HepG2 (cell line): Measurements from ENCODE around the gene FAF1. TPM values are rescaled to one million over a fixed set of nuclear protein-coding genes. Genes with fewer than 3 reads are reported as not detected.

ENCODE experiments used
- ATAC-seq: fragments of 200-7000 bp; cut with Tn5 transposase; 3 replicates; pipeline ENCODE4 v1.9.1; 2020; ENCODE audit warnings: mild to moderate bottlenecking, moderate library complexity
- BruUV-seq: library from RNA; stranded (reverse); fragments of 400-500 nt; replicated peaks from 2 replicates; lab custom pipeline; 2021; lab: Mats Ljungman, UMichigan
- CTCF ChIA-PET: fragments of 300-600 bp; formaldehyde crosslinking; extraction: SDS; loops from one replicate; lab custom pipeline; 2021; ENCODE audit warnings: low total read pairs, inconsistent platforms, low intra/inter-chr PET ratio; lab: Yijun Ruan, JAX
- POLR2A ChIA-PET: fragments of 350-600 bp; sonication (Branson Sonifier 250); formaldehyde crosslinking; loops from one replicate; lab custom pipeline; 2020; ENCODE audit warnings: antibody characterized with exemption, inconsistent platforms; lab: Yijun Ruan, JAX
- DNase-seq: peaks from one replicate; pipeline ENCODE4 v3.0.0-alpha.2; 2015; ENCODE audit warnings: low spot score
- FAIRE-seq: peaks from 3 replicates; lab custom pipeline; 2011; peaks lifted over from hg19 to GRCh38; lab: Jason Lieb, UNC
- H2AFZ ChIP-seq: one replicate; pipeline ENCODE4 v1.6.1; 2011; ENCODE audit warnings: low read length, inconsistent platforms
- H3K27ac ChIP-seq: fragments of 300-600 bp; 3 replicates; pipeline ENCODE4 v1.8.0; 2011; ENCODE audit warnings: mixed run types, mild to moderate bottlenecking, mixed read lengths, low read length, inconsistent platforms; ENCODE audit not compliant: insufficient read depth; ENCODE audit errors: extremely low read length
- H3K27me3 ChIP-seq, 2 experiments: fragments of 200-600 bp in 1 of 2; 2 replicates in 1 of 2; 3 replicates in 1 of 2; pipeline versions ENCODE4 v1.6.0 to v1.8.0; 2011; ENCODE audit warnings: low read length in 2 of 2, mild to moderate bottlenecking in 2 of 2, moderate library complexity in 2 of 2, inconsistent platforms in 1 of 2; ENCODE audit not compliant: insufficient read depth in 2 of 2, control insufficient read depth in 1 of 2
- H3K36me3 ChIP-seq, 2 experiments: fragments of 200-600 bp in 1 of 2; replicated peaks in 1 of 2; 2 replicates in 1 of 2; 3 replicates in 1 of 2; pipeline versions ENCODE4 v1.5.1 to v1.8.0; 2011; ENCODE audit warnings: low read length in 2 of 2, inconsistent platforms in 1 of 2; ENCODE audit not compliant: insufficient read depth in 2 of 2, control insufficient read depth in 1 of 2
- H3K4me1 ChIP-seq: 2 replicates; pipeline ENCODE4 v1.5.1; 2012; ENCODE audit warnings: low read length, inconsistent platforms; ENCODE audit not compliant: insufficient read depth
- H3K4me2 ChIP-seq: 2 replicates; pipeline ENCODE4 v1.6.0; 2011; ENCODE audit warnings: low read depth, low read length, inconsistent platforms
- H3K4me3 ChIP-seq, 3 experiments: fragments of 200-600 bp in 1 of 3; sonication (generic), shearing (Covaris generic) in 1 of 3; replicated peaks in 1 of 3; 2 replicates each; pipeline ENCODE4 v1.5.1; 2011 to 2016; ENCODE audit warnings: low read length in 3 of 3, inconsistent platforms in 2 of 3, low read depth in 2 of 3, mild to moderate bottlenecking in 2 of 3, control low read depth in 1 of 3, mixed read lengths in 1 of 3; ENCODE audit not compliant: insufficient read depth in 1 of 3
- H3K79me2 ChIP-seq: one replicate; pipeline ENCODE4 v1.6.1; 2011; ENCODE audit warnings: low read length, inconsistent platforms; ENCODE audit not compliant: insufficient read depth
- H3K9ac ChIP-seq: 2 replicates; pipeline ENCODE4 v1.6.0; 2011; ENCODE audit warnings: mild to moderate bottlenecking, low read depth, low read length, inconsistent platforms; ENCODE audit not compliant: insufficient read depth
- H3K9me3 ChIP-seq: 2 replicates; pipeline ENCODE4 v1.5.1; 2012; ENCODE audit warnings: mild to moderate bottlenecking, low read length
- H4K20me1 ChIP-seq: 2 replicates; pipeline ENCODE4 v1.6.0; 2011; ENCODE audit warnings: inconsistent platforms, mild to moderate bottlenecking, low read length, moderate library complexity; ENCODE audit not compliant: insufficient read depth
- ADNP ChIP-seq: sonication (generic); formaldehyde crosslinking; IDR thresholded peaks from 2 replicates; pipeline ENCODE4 v1.4.0; 2020; ENCODE audit warnings: missing genetic modification reagents
- CBX2 ChIP-seq, 2 experiments: fragments of 200-600 bp in 1 of 2; sonication (generic); formaldehyde crosslinking in 1 of 2; IDR thresholded peaks; 2 replicates each; pipeline versions ENCODE4 v1.7.0 to v1.8.1; 2018 to 2022; ENCODE audit warnings: low read depth in 2 of 2, low read length in 1 of 2, mild to moderate bottlenecking in 1 of 2, missing genetic modification reagents in 1 of 2
- CBX5 ChIP-seq: sonication (generic); formaldehyde crosslinking; IDR thresholded peaks from 2 replicates; pipeline ENCODE4 v1.4.0; 2020; ENCODE audit warnings: missing genetic modification reagents, borderline replicate concordance
- CENPBD1 ChIP-seq: sonication (generic); formaldehyde crosslinking; IDR thresholded peaks from 2 replicates; pipeline ENCODE4 v1.8.0; 2022; ENCODE audit warnings: missing genetic modification reagents, low read depth, mild to moderate bottlenecking, borderline replicate concordance
- DR1 ChIP-seq: sonication (generic); formaldehyde crosslinking; IDR thresholded peaks from 2 replicates; pipeline ENCODE4 v1.8.0; 2021; ENCODE audit warnings: mild to moderate bottlenecking, missing genetic modification reagents, inconsistent platforms
- GATA4 ChIP-seq: sonication (generic); IDR thresholded peaks from 2 replicates; pipeline ENCODE4 v1.6.1; 2016; ENCODE audit warnings: antibody characterized with exemption, low read depth, borderline replicate concordance
- IRX3 ChIP-seq: sonication (generic); formaldehyde crosslinking; IDR thresholded peaks from 2 replicates; pipeline ENCODE4 v1.8.1; 2023; ENCODE audit warnings: mild to moderate bottlenecking, low read depth, missing genetic modification reagents, borderline replicate concordance
- JUNB ChIP-seq: sonication (generic); formaldehyde crosslinking; IDR thresholded peaks from 2 replicates; pipeline ENCODE4 v1.8.0; 2022; ENCODE audit warnings: missing genetic modification reagents, mild to moderate bottlenecking, borderline replicate concordance
- MAFK ChIP-seq, 2 experiments: IDR thresholded peaks in 1 of 2; conservative IDR thresholded peaks in 1 of 2; 2 replicates each; pipeline ENCODE4 v1.6.1; 2011; ENCODE audit warnings: improper control_type of control experiment in 2 of 2, low read length in 2 of 2
- MIER2 ChIP-seq: IDR thresholded peaks from 2 replicates; pipeline ENCODE4 v1.6.1; 2016; ENCODE audit warnings: missing biosample characterization, missing genetic modification reagents
- PLSCR1 ChIP-seq: sonication (generic); formaldehyde crosslinking; IDR thresholded peaks from 2 replicates; pipeline ENCODE4 v1.5.0; 2020; ENCODE audit warnings: missing genetic modification reagents, mild to moderate bottlenecking, borderline replicate concordance
- SALL1 ChIP-seq: sonication (generic); formaldehyde crosslinking; IDR thresholded peaks from 2 replicates; pipeline ENCODE4 v1.8.0; 2022; ENCODE audit warnings: mild to moderate bottlenecking, missing genetic modification reagents
- ZNF34 ChIP-seq: sonication (generic); formaldehyde crosslinking; IDR thresholded peaks from 2 replicates; pipeline ENCODE4 v1.4.0; 2020; ENCODE audit warnings: mild to moderate bottlenecking, missing genetic modification reagents, borderline replicate concordance
- ZNF513 ChIP-seq: sonication (generic); formaldehyde crosslinking; conservative IDR thresholded peaks from 2 replicates; pipeline ENCODE4 v1.5.0; 2020; ENCODE audit warnings: missing genetic modification reagents
- ZNF562 ChIP-seq: sonication (generic); formaldehyde crosslinking; IDR thresholded peaks from 2 replicates; pipeline ENCODE4 v1.8.0; 2022; ENCODE audit warnings: missing genetic modification reagents, borderline replicate concordance
- ZNF776 ChIP-seq: sonication (generic); formaldehyde crosslinking; IDR thresholded peaks from 2 replicates; pipeline ENCODE4 v1.4.0; 2020; ENCODE audit warnings: mild to moderate bottlenecking, missing genetic modification reagents
- ZNF792 ChIP-seq: IDR thresholded peaks from 2 replicates; pipeline ENCODE4 v1.6.1; 2016
- ZNF841 ChIP-seq: sonication (generic); formaldehyde crosslinking; IDR thresholded peaks from 2 replicates; pipeline ENCODE4 v1.8.1; 2023; ENCODE audit warnings: missing genetic modification reagents, borderline replicate concordance
- WGBS: methylation state at CpG from one replicate; pipeline ENCODE4 v1.1.6; 2017; ENCODE audit warnings: low lambda C conversion rate; 5-methylcytosine and 5-hydroxymethylcytosine counted together
- in situ Hi-C: cut with HindIII; loops from 2 replicates; pipeline ENCODE4 v1.10.0; 2017; ENCODE audit warnings: low pct_unique_long_range_greater_than_20kb; ENCODE audit not compliant: extremely low pct_ligation_motif_present
- intact Hi-C: fragments of 100-400 bp; cut with micrococcal nuclease; formaldehyde crosslinking; loops from one replicate; pipeline ENCODE4 v1.10.0; 2022; ENCODE audit not compliant: unreplicated experiment
- polyA plus RNA-seq, 8 experiments: library from polyadenylated mRNA; depleted of rRNA in 3 of 8; stranded (reverse) in 7 of 8; unstranded in 1 of 8; fragments of >200 nt; fragmentation: Illumina TruSeq in 4 of 8; extraction: Trizol in 4 of 8; gene quantifications; 2 replicates each; pipeline versions ENCODE4 v1.2.1 to v1.2.3, GENCODE V29; 2011 to 2016; ENCODE audit warnings: low read depth in 4 of 8, missing spikeins in 1 of 8, mixed read lengths in 1 of 8; ENCODE audit not compliant: insufficient read depth in 1 of 8
- total RNA-seq, 5 experiments: library from RNA; depleted of rRNA; stranded (reverse); fragments of >200 nt; fragmentation: Illumina TruSeq; extraction: Trizol; gene quantifications; 2 replicates each; pipeline ENCODE4 v1.2.3, GENCODE V29; 2016; ENCODE audit warnings: low read depth in 1 of 5
- TF ChIP-seq, protein P1 (sequence below): sonication (generic); formaldehyde crosslinking; IDR thresholded peaks from 2 replicates; pipeline ENCODE4 v1.5.0; 2020; ENCODE audit warnings: mild to moderate bottlenecking, missing genetic modification reagents
- TF ChIP-seq, protein P2 (sequence below): IDR thresholded peaks from 2 replicates; pipeline ENCODE4 v1.6.1; 2016

FAF1 gene
- total and polyA plus RNA-seq, 2 of the 13 experiments (the other 11 are each of a cell fraction or from before 2014, with no cell fraction given), result 19.4 to 63.3 TPM

DNA sequence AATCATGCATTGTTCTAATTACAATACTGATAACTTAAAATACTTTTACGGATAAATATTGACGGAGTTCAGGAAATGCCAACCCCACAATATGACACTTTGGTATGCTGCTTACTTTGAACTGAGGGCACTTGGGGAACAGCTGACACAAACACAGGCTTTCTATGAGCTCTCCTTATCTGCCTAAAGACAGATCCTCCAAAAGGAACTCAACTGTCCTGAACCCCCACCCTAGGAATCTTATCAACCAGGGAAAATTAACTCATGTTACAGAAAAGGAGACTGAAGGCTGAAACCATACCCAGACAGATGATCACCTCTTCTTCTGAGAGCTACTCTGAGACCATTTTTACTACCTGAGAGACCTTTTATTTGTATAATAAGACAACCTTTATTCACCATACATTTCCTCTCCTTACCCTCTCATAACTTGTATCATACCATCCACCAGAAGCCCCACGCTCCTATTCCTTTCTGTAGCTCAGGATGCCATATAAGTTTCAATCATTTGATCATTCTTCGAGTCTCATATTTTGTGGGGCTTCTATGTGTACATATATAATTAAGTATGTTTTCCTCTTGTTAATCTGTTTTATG, 239.5 kb downstream of the FAF1 start:
- WGBS, result 95% methylated on average over 4 of the region's 4 CpGs
- in situ Hi-C loops, result loop anchor here (25.0 kb wide), 2 partner anchors 108 to 358 kb away; no protein-coding TSS in a partner anchor

More for the DNA sequence above, 239.5 kb downstream of the FAF1 start:
- H3K4me2 ChIP-seq, result no peak overlapping the region
- DNase-seq, result no peak
- H3K36me3 ChIP-seq, result 0 out of 5 replicates have a peak, but pooled peaks cover 0 to 2% of the 10 kb centered on the region in 2 experiments
- H3K4me1 ChIP-seq, result no peaks in the 10 kb centered on the region
- no peak overlapping the region for H3K4me3 ChIP-seq
- ChIA-PET CTCF (no interaction called here), POLR2A (no interaction called here)
- TF ChIP-seq PLSCR1 (no peak), ZNF841 (CRISPR knock-in tag) (no peak), ZNF776 (CRISPR knock-in tag) (no peak), SALL1 (CRISPR knock-in tag) (no peak), MIER2 (CRISPR knock-in tag) (no peak), GATA4 (no peak), ZNF792 (CRISPR knock-in tag) (no peak), ZNF34 (no peak), MAFK (conservative IDR thresholded peaks at IDR 0.05 in 1 of 2, IDR thresholded peaks at IDR 0.05 in 1 of 2; ENCODE audit: low read length in 2 of 2) (no peak), JUNB (CRISPR knock-in tag) (no peak), CBX2 (IDR thresholded peaks at IDR 0.05; ENCODE audit: low read depth, low read length) (no peak), CBX2 (CRISPR knock-in tag; IDR thresholded peaks at IDR 0.05; ENCODE audit: low read depth) (no peak), IRX3 (no peak), ZNF513 (CRISPR knock-in tag) (no peak), ZNF562 (CRISPR knock-in tag) (no peak), CBX5 (CRISPR knock-in tag) (no peak), ADNP (CRISPR knock-in tag) (no peak), DR1 (no peak), CENPBD1 (CRISPR knock-in tag) (no peak)
- TF ChIP-seq, protein P1, sequence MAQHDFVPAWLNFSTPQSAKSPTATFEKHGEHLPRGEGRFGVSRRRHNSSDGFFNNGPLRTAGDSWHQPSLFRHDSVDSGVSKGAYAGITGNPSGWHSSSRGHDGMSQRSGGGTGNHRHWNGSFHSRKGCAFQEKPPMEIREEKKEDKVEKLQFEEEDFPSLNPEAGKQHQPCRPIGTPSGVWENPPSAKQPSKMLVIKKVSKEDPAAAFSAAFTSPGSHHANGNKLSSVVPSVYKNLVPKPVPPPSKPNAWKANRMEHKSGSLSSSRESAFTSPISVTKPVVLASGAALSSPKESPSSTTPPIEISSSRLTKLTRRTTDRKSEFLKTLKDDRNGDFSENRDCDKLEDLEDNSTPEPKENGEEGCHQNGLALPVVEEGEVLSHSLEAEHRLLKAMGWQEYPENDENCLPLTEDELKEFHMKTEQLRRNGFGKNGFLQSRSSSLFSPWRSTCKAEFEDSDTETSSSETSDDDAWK (CRISPR knock-in tag), result no peak
- TF ChIP-seq, protein P2, sequence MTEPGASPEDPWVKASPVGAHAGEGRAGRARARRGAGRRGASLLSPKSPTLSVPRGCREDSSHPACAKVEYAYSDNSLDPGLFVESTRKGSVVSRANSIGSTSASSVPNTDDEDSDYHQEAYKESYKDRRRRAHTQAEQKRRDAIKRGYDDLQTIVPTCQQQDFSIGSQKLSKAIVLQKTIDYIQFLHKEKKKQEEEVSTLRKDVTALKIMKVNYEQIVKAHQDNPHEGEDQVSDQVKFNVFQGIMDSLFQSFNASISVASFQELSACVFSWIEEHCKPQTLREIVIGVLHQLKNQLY (CRISPR knock-in tag), result no peak
- no peaks in the 10 kb centered on the region for H3K9me3 ChIP-seq
- ATAC-seq, result no peak
- intact Hi-C loops, result no loop called here
- H3K27me3 ChIP-seq, result no peaks in the 10 kb centered on the region
- FAIRE-seq, result no peak
- no peak overlapping the region for H2AFZ ChIP-seq
- no peak overlapping the region for H3K27ac ChIP-seq
- H3K9ac ChIP-seq, result no peak overlapping the region
- H4K20me1 ChIP-seq, result no peaks in the 10 kb centered on the region
- H3K79me2 ChIP-seq, result no peaks in the 10 kb centered on the region
- no TSS peak for BruUV-seq
